ENCODE data around the gene JMJD8.

JMJD8 gene

DNA sequence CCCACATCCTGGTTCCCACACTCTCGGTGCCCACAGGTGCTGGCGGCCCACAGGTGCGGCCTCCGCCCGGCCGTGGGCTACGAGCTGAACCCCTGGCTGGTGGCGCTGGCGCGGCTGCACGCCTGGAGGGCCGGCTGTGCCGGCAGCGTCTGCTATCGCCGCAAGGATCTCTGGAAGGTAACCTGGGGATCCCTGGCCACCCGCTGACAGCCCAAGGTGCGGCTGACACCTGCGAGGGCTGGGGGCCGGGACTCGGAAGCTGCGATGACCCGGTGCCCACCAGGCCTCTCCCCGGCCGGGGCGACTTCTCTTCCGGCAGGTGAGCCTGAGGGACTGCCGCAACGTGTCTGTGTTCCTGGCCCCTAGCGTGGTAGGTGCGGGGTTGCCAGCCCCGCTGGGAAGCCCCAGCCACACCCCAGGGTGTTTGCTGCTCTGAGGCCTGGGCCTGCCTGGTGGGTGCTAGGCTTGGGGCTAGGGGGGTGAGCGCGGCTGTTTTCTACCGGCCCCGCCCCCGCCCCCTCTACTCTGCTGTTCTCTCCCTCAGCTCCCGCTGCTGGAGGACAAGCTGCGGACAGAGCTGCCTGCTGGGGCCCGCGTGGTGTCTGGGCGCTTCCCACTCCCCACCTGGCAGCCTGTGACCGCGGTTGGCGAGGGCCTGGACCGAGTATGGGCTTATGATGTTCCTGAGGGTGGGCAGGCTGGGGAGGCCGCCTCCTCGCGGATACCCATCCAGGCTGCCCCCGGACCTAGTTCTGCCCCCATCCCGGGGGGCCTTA lies 37.8 kb upstream of the JMJD8 start:
- Histone ChIP-seq H3K27me3 (ENCODE audit: insufficient read depth, poor library complexity, severe bottlenecking) (no peaks in the 10 kb centered on the region), H3K4me3 (replicated peaks; ENCODE audit: insufficient read depth, low read length) (peak overlapping the region; percentile 52), H3K27ac (replicated peaks) (peak overlapping the region; percentile 49)
- TF ChIP-seq, protein P1, sequence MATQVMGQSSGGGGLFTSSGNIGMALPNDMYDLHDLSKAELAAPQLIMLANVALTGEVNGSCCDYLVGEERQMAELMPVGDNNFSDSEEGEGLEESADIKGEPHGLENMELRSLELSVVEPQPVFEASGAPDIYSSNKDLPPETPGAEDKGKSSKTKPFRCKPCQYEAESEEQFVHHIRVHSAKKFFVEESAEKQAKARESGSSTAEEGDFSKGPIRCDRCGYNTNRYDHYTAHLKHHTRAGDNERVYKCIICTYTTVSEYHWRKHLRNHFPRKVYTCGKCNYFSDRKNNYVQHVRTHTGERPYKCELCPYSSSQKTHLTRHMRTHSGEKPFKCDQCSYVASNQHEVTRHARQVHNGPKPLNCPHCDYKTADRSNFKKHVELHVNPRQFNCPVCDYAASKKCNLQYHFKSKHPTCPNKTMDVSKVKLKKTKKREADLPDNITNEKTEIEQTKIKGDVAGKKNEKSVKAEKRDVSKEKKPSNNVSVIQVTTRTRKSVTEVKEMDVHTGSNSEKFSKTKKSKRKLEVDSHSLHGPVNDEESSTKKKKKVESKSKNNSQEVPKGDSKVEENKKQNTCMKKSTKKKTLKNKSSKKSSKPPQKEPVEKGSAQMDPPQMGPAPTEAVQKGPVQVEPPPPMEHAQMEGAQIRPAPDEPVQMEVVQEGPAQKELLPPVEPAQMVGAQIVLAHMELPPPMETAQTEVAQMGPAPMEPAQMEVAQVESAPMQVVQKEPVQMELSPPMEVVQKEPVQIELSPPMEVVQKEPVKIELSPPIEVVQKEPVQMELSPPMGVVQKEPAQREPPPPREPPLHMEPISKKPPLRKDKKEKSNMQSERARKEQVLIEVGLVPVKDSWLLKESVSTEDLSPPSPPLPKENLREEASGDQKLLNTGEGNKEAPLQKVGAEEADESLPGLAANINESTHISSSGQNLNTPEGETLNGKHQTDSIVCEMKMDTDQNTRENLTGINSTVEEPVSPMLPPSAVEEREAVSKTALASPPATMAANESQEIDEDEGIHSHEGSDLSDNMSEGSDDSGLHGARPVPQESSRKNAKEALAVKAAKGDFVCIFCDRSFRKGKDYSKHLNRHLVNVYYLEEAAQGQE (IDR thresholded peaks at IDR 0.05; ENCODE audit: insufficient replicate concordance, low read depth), result no peak
- TF ChIP-seq GABPA (IDR thresholded peaks at IDR 0.05; ENCODE audit: low read depth) (no peak), SPI1 (IDR thresholded peaks at IDR 0.05; ENCODE audit: borderline replicate concordance, low read depth) (no peak), POLR2AphosphoS5 (IDR thresholded peaks at IDR 0.05; ENCODE audit: low read depth) (no peak)
- TF ChIP-seq, protein P2, sequence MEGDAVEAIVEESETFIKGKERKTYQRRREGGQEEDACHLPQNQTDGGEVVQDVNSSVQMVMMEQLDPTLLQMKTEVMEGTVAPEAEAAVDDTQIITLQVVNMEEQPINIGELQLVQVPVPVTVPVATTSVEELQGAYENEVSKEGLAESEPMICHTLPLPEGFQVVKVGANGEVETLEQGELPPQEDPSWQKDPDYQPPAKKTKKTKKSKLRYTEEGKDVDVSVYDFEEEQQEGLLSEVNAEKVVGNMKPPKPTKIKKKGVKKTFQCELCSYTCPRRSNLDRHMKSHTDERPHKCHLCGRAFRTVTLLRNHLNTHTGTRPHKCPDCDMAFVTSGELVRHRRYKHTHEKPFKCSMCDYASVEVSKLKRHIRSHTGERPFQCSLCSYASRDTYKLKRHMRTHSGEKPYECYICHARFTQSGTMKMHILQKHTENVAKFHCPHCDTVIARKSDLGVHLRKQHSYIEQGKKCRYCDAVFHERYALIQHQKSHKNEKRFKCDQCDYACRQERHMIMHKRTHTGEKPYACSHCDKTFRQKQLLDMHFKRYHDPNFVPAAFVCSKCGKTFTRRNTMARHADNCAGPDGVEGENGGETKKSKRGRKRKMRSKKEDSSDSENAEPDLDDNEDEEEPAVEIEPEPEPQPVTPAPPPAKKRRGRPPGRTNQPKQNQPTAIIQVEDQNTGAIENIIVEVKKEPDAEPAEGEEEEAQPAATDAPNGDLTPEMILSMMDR (IDR thresholded peaks at IDR 0.05; ENCODE audit: insufficient read depth, low read length), result no peak
- DNase-seq (ENCODE audit: low read depth in 1 of 2, low spot score in 1 of 2), result no peak

- DNase-seq (ENCODE audit: low read depth in 1 of 2, low spot score in 1 of 2), result peak; percentile 87 to 89
- Histone ChIP-seq H3K27ac (replicated peaks) (peak within 1 kb of the TSS; percentile 84), H3K27me3 (ENCODE audit: insufficient read depth, poor library complexity, severe bottlenecking) (peaks cover 3% of the 10 kb centered on the region), H3K4me3 (replicated peaks; ENCODE audit: insufficient read depth, low read length) (peak within 1 kb of the TSS; percentile 52)
- TF ChIP-seq POLR2AphosphoS5 (IDR thresholded peaks at IDR 0.05; ENCODE audit: low read depth) (peak; percentile 75), GABPA (IDR thresholded peaks at IDR 0.05; ENCODE audit: low read depth) (peak; percentile 85), SPI1 (IDR thresholded peaks at IDR 0.05; ENCODE audit: borderline replicate concordance, low read depth) (no peak)
- TF ChIP-seq, protein P2 (IDR thresholded peaks at IDR 0.05; ENCODE audit: insufficient read depth, low read length), result no peak
- TF ChIP-seq, protein P1 (IDR thresholded peaks at IDR 0.05; ENCODE audit: insufficient replicate concordance, low read depth), result no peak
Observed at GRCh38 chr16:720990-721764, 37.0 kb upstream of the JMJD8 start, which contains the start of gene ANTKMT. TSS of gene ANTKMT (plus strand) at chr16:721146. CDS start at chr16:721275, 129 bp downstream.

DNA sequence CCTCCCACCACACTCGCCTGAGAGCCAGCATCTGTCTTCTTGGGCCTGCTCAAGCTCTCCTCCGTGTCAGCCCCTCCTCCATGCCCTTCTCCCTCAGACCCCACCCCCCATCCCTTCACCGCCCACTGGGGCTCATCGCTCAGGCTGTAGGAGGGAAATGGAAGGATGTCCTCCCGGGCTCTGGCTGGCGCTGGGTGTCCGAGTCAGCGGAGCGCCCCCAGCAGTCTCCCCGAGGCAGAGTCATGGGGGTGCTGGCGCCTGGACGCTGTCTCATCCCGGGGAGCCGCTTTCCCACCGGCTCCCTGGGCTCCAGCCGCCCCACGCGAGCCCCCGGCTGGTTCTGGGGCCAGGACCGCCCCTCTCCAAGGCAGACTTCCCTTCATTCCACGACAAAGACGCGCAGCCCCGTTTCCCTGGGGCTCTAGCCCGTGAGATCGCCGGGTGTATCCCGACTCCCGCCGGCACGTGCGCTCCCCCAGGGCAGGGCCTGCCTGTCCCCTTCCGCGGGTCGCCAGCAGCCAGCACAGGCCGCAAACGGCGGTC lies 36.4 kb upstream of the JMJD8 start:
- peak in 1 of 2 experiments; percentile 61 for DNase-seq (ENCODE audit: low read depth in 1 of 2, low spot score in 1 of 2)
- Histone ChIP-seq H3K27me3 (ENCODE audit: insufficient read depth, poor library complexity, severe bottlenecking) (peaks cover 5% of the 10 kb centered on the region), H3K27ac (replicated peaks) (peak overlapping the region; percentile 84), H3K4me3 (replicated peaks; ENCODE audit: insufficient read depth, low read length) (peak overlapping the region; percentile 52)
- no peak for TF ChIP-seq SPI1 (IDR thresholded peaks at IDR 0.05; ENCODE audit: borderline replicate concordance, low read depth)
- TF ChIP-seq, protein P2 (IDR thresholded peaks at IDR 0.05; ENCODE audit: insufficient read depth, low read length), result peak; percentile 29
